PFSK-1 (cell line): ENCODE data around the gene ERVK3-1.

Experiments used
- POLR2AphosphoS5 ChIP-seq: IDR thresholded peaks from 2 replicates; pipeline ENCODE4 v1.6.1; 2012; ENCODE audit warnings: low read depth, mild to moderate bottlenecking, control low read depth, low read length, moderate library complexity
- SIN3A ChIP-seq: IDR thresholded peaks from 2 replicates; pipeline ENCODE4 v1.6.1; 2012; ENCODE audit warnings: mild to moderate bottlenecking, low read length, moderate library complexity, borderline replicate concordance; ENCODE audit not compliant: insufficient read depth

GRCh38 chr19:58346961-58347929, 42.1 kb downstream of the ERVK3-1 start:
- TF ChIP-seq SIN3A (0 out of 2 replicates have a peak, but pooled peaks have one; percentile 24), POLR2AphosphoS5 (peak; percentile 67)
